Measurements from ENCODE around the gene ARHGAP10.
"Not testable (repeated sequence)": the region's sequence is repeated elsewhere in the genome, so short reads cannot be mapped to it uniquely, and the experiment has no call there.

ARHGAP10 gene

DNA sequence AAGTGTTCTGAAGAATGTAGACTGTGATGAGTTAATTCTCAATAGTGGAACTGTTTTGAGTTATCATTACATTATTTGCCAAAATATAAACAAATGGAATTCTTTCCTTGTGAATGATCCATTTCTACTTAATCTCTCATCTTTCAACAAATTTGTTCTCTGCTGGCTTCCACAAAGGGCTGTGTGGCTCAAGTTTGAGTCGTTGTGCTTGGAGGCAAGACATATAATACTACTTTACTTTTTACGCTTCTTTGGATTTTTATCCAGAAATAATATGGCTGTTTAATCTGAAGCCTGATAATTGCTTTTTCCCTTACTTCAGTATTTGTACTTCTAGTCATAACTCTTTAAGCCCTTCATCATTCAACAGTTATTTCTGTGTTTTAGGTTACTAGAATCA, 169.5 kb downstream of the ARHGAP10 start:
- no peak overlapping the region for H3K4me3 ChIP-seq (ENCODE audit: low read depth, low read length)
- DNase-seq (ENCODE audit: low read depth), result no peak
- no peak for TF ChIP-seq CTCF (conservative IDR thresholded peaks at IDR 0.05; ENCODE audit: low read depth, low read length)

DNA sequence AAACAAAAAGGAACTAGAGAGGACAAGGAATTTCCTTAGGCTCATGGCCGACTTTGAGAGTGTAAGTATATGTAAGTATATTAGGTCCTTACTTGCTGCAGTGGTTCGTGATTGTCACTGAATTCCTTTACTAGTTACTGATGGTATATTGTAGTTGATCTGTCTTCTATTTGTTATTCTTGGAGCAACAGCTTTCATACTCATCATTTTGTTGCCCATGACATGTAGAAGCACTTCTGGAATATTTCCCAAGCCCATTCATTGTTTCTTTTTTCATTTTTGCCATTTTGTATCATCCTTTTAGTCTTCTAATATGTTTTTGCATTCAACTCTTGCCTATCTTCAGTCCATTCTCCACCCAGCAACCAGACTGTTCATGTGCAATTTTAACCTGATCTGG, 170.0 kb downstream of the ARHGAP10 start:
- no peak overlapping the region for H3K4me3 ChIP-seq (ENCODE audit: low read depth, low read length)
- DNase-seq (ENCODE audit: low read depth), result no peak
- no peak for TF ChIP-seq CTCF (conservative IDR thresholded peaks at IDR 0.05; ENCODE audit: low read depth, low read length)

GRCh38 chr4:147909225-147909624, 177.3 kb downstream of the ARHGAP10 start:
- no peak overlapping the region for H3K4me3 ChIP-seq (ENCODE audit: low read depth, low read length)
- no peak for TF ChIP-seq CTCF (conservative IDR thresholded peaks at IDR 0.05; ENCODE audit: low read depth, low read length)
- no peak for DNase-seq (ENCODE audit: low read depth)

DNA sequence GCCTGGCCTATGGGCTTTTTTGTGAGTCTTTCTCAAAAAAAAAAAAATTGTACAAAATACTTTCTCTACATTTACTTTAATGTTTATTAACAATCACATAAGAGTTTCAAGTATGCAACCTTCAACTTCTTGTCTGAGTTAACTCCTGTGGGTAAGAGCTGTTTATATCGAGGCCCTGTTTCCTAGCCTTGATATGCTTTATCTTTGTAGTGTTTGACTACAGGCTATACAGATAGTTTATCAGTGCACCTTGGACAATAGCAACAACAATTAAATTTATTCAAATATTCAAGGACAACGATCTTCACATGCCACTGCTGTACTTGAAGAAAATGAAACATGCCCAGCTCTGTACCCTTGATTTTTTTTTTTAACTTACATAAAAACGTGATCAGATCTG, 178.4 kb downstream of the ARHGAP10 start:
- DNase-seq (ENCODE audit: low read depth), result no peak
- no peak for TF ChIP-seq CTCF (conservative IDR thresholded peaks at IDR 0.05; ENCODE audit: low read depth, low read length)
- H3K4me3 ChIP-seq (ENCODE audit: low read depth, low read length), result no peak overlapping the region

DNA sequence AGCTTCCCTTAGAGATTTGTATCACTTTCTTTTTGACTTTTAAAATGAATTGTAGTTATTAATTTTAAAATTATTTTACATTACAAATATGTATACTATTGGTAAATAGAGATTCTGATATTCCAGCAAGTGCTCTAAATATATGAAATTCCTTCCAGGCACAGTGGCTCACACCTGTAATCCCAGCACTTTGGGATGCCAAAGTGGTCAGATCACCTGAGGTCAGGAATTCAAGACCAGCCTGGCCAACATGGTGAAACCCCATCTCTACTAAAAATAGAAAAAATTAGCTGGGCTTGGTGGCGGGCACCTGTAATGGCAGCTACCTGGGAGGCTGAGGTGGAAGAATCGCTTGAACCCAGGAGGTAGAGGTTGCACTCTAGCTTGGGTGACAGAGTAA, 180.2 kb downstream of the ARHGAP10 start:
- H3K4me3 ChIP-seq (ENCODE audit: low read depth, low read length), result not testable (repeated sequence)

GRCh38 chr4:147913137-147913536, 181.2 kb downstream of the ARHGAP10 start:
- H3K4me3 ChIP-seq (ENCODE audit: low read depth, low read length), result no peak overlapping the region
- DNase-seq (ENCODE audit: low read depth), result no peak
- no peak for TF ChIP-seq CTCF (conservative IDR thresholded peaks at IDR 0.05; ENCODE audit: low read depth, low read length)

More for the DNA sequence above, 180.2 kb downstream of the ARHGAP10 start:
- not testable (repeated sequence) for DNase-seq (ENCODE audit: low read depth)

DNA sequence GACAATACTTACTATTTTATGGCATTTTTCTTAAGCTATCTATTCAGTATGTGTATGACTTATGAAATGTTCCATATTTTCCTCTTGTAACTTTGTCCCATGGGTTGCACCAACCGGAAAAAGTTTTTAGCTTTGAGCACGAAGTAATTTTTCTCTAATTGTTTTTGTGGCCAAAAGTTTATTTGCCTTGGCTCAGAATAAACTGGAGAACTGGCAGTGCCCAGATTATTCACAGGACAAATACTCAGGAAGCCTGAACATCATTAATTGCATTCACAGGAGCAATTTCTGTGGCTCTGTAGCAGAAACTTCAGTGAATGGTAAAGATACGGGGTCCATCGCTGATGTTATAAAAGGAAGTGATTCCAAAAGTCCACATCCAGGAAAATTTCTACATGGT, 184.5 kb downstream of the ARHGAP10 start:
- no peak for DNase-seq (ENCODE audit: low read depth)
- no peak for TF ChIP-seq CTCF (conservative IDR thresholded peaks at IDR 0.05; ENCODE audit: low read depth, low read length)
- no peak overlapping the region for H3K4me3 ChIP-seq (ENCODE audit: low read depth, low read length)

GRCh38 chr4:147923381-147923780, 191.5 kb downstream of the ARHGAP10 start:
- no peak for TF ChIP-seq CTCF (conservative IDR thresholded peaks at IDR 0.05; ENCODE audit: low read depth, low read length)
- H3K4me3 ChIP-seq (ENCODE audit: low read depth, low read length), result no peak overlapping the region
- no peak for DNase-seq (ENCODE audit: low read depth)

All from choroid plexus epithelial cell (primary cell).